Brain microvascular endothelial cell (primary cell): ENCODE measurements around the gene BICD1.

ENCODE experiments used
- DNase-seq: peaks from one replicate; pipeline ENCODE4 v3.0.0-alpha.2; 2020
- H3K27ac ChIP-seq: fragments of 250-450 bp; sonication (Bioruptor Pico); 2 replicates; pipeline ENCODE4 v1.5.1; 2020; ENCODE audit warnings: mild to moderate bottlenecking, moderate library complexity
- H3K27me3 ChIP-seq: fragments of 250-450 bp; sonication (Bioruptor Pico); replicated peaks from 2 replicates; pipeline ENCODE4 v1.5.1; 2020; ENCODE audit warnings: mild to moderate bottlenecking
- H3K36me3 ChIP-seq: fragments of 250-450 bp; sonication (Bioruptor Pico); replicated peaks from 2 replicates; pipeline ENCODE4 v1.5.1; 2020; ENCODE audit warnings: mild to moderate bottlenecking
- H3K4me3 ChIP-seq: 2 replicates; pipeline ENCODE4 v1.5.1; 2011; ENCODE audit warnings: low read depth, mild to moderate bottlenecking, control low read depth, low read length, moderate library complexity
- in situ Hi-C: cut with HindIII; loops from 2 replicates; pipeline ENCODE4 v1.10.0; 2017; ENCODE audit warnings: low sequenced_read_pairs, low pct_ligation_motif_present
- TF ChIP-seq, protein P1 (sequence below): IDR thresholded peaks from 2 replicates; pipeline ENCODE4 v1.5.1; 2011; ENCODE audit warnings: low read depth, mild to moderate bottlenecking, moderate library complexity, low read length, control low read depth, inconsistent platforms; ENCODE audit errors: missing control alignments

Gene BICD1

DNA sequence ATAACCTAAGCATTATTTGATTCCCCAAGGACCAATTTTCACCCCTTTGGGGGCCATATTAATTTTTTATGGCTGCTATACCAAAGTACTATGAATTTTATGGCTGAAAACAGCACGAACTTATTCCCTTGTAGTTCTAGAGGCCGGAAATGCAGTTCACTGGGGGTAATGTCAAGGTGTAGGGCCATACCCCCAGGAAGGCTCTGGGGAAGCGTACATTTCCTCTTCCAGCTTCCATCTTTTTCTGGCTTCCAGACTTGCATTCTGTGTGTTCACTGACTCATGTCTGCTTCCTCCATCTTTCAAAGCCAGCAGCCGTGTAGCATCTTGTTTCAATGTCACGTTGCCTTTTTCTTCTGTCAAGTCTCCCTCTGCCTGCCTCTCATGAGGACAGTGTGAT is 133.5 kb downstream of the BICD1 start:
- in situ Hi-C loops = no loop called here
- DNase-seq = no peak
- Histone ChIP-seq H3K27ac (no peak overlapping the region), H3K27me3 (no peaks in the 10 kb centered on the region), H3K36me3 (peaks cover 4% of the 10 kb centered on the region), H3K4me3 (no peak overlapping the region)
- TF ChIP-seq, protein P1, sequence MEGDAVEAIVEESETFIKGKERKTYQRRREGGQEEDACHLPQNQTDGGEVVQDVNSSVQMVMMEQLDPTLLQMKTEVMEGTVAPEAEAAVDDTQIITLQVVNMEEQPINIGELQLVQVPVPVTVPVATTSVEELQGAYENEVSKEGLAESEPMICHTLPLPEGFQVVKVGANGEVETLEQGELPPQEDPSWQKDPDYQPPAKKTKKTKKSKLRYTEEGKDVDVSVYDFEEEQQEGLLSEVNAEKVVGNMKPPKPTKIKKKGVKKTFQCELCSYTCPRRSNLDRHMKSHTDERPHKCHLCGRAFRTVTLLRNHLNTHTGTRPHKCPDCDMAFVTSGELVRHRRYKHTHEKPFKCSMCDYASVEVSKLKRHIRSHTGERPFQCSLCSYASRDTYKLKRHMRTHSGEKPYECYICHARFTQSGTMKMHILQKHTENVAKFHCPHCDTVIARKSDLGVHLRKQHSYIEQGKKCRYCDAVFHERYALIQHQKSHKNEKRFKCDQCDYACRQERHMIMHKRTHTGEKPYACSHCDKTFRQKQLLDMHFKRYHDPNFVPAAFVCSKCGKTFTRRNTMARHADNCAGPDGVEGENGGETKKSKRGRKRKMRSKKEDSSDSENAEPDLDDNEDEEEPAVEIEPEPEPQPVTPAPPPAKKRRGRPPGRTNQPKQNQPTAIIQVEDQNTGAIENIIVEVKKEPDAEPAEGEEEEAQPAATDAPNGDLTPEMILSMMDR = no peak

DNA sequence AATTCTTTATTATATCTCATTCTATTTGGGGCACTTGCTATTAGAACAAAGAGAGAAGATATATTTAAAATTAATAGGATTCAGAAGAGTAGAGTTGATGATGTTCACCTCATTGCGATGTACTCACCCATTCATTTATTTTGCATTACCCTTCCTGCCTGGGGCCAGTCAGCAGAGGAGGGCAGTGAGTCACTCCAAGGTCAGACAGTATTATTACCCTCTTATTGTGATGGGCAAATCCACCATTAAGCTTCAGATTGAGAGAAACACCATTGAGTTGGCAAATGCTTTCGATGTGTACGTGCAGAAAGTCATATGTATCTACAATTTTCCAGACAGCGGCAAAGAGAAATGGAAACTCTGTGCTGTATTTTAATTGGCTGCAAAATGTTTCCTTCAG is 134.2 kb downstream of the BICD1 start:
- Histone ChIP-seq H3K36me3 (peaks cover 4% of the 10 kb centered on the region), H3K4me3 (no peak overlapping the region), H3K27ac (no peak overlapping the region), H3K27me3 (no peaks in the 10 kb centered on the region)
- peak; percentile 11 for DNase-seq
- in situ Hi-C loops = no loop called here
- TF ChIP-seq, protein P1 = no peak

DNA sequence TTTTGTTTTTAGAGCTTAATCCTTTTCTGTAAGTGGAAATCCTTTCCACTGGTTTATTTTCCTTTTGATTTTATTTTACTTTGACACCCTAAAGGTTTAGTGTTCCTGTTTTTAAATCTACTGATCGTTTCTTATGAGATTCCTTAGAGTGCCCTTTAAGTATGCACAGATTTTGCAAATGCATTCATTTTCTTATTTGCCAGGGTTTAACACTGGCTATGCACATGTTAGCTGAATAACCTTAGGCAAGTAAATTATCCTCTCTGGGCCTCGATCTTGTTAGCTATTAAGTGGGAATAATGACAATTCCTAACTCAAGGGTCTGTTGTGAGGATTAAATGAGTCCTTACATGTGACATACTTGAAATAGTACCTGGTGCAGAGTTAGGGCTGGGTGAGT is 136.0 kb downstream of the BICD1 start:
- Histone ChIP-seq H3K27me3 (no peaks in the 10 kb centered on the region), H3K36me3 (no peaks in the 10 kb centered on the region), H3K4me3 (no peak overlapping the region), H3K27ac (no peak overlapping the region)
- TF ChIP-seq, protein P1 = no peak
- in situ Hi-C loops = no loop called here
- DNase-seq = no peak

DNA sequence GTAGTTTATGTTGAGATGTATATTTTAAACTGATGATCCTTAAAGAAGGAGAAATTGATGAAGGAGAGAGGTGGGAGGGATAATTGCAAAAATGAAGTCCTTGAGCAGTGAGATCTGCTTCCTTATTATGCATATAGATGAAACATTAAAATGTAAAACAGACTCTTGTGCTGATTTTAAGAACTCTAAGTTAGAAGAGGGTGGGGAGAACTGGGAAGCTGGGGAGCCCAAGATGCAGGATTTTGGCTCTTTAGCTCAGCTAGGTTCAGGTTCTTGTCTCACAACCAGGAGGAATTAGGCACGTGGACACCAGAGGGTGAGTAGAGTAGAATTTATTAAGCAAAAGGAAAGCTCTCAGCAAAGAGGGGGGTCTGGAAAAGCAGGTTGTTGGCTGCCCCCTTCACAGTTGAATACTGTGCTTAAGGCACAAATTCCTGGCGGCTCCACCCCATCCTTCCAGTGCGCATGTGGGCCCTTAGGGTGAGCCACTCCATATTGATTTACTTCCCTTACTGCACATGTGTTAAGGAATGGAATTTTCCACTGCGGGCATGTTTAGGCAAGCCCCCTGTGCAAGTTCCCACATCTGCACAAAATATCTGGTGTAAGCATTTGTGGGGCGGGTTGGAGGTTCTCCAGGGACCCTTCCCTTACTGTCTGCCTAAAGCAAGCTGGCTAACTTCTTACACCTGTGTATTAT is 141.9 kb downstream of the BICD1 start:
- in situ Hi-C loops = no loop called here
- no peak overlapping the region for H3K27ac ChIP-seq
- no peak for DNase-seq

DNA sequence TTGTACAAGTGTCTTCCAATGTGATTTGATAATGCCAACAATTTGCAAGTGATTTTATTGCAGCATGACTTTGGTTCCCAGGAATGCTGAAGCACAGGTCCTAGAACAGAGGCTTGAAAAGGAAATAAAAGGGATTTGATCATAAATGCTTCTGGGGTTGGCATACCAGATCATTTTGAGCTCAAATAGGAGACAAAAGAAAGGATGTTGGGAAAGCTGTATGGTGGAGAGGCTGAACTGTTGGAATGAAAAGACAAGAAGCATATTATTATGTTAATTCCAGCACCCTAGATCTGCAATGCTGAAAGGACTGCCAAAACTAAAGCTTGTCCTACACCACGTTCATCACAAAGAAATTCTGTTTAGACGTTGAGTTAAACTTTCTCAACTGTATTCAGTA is 143.1 kb downstream of the BICD1 start:
- Histone ChIP-seq H3K4me3 (no peak overlapping the region), H3K27ac (no peak overlapping the region)
- in situ Hi-C loops = no loop called here

More for the DNA sequence above, 141.9 kb downstream of the BICD1 start:
- Histone ChIP-seq H3K36me3 (no peaks in the 10 kb centered on the region), H3K27me3 (no peaks in the 10 kb centered on the region), H3K4me3 (no peak overlapping the region)
- TF ChIP-seq, protein P1 = no peak

More for the DNA sequence above, 143.1 kb downstream of the BICD1 start:
- TF ChIP-seq, protein P1 = no peak
- no peak for DNase-seq
- Histone ChIP-seq H3K27me3 (no peaks in the 10 kb centered on the region), H3K36me3 (no peaks in the 10 kb centered on the region)
